WTC11 (cell line): Measurements from ENCODE around the gene STAM2. TPM values are rescaled to one million over a fixed set of nuclear protein-coding genes. Genes with fewer than 3 reads are reported as not detected.

Experiments
- ATAC-seq: fragments of 200-7000 bp; cut with Tn5 transposase; 2 replicates; pipeline ENCODE4 v1.10.0; 2021; ENCODE audit warnings: mild to moderate bottlenecking, moderate library complexity
- CTCF ChIA-PET: fragments of 300-600 bp; sonication (Branson Sonifier 250); formaldehyde crosslinking; loops from one replicate; lab custom pipeline; 2021; ENCODE audit warnings: antibody characterized with exemption; lab: Charles Lee
- POLR2A ChIA-PET: fragments of 350-600 bp; sonication (Branson Sonifier 250); formaldehyde crosslinking; loops from one replicate; lab custom pipeline; 2021; ENCODE audit warnings: antibody characterized with exemption; lab: Charles Lee
- DNase-seq: peaks from one replicate; pipeline ENCODE4 v3.0.0; 2021; ENCODE audit warnings: low spot score
- H3K27ac Mint-ChIP-seq: 2 replicates; pipeline ENCODE4 v1.8.0; 2021; ENCODE audit warnings: mixed read lengths
- H3K27me3 Mint-ChIP-seq: 2 replicates; pipeline ENCODE4 v1.8.0; 2021; ENCODE audit warnings: low read depth, mild to moderate bottlenecking, moderate library complexity, mixed read lengths
- H3K36me3 Mint-ChIP-seq: 2 replicates; pipeline ENCODE4 v1.8.0; 2021; ENCODE audit warnings: mixed read lengths
- H3K4me1 Mint-ChIP-seq: 2 replicates; pipeline ENCODE4 v1.8.0; 2022; ENCODE audit warnings: mixed read lengths
- H3K4me3 Mint-ChIP-seq: 2 replicates; pipeline ENCODE4 v1.8.0; 2021; ENCODE audit warnings: mild to moderate bottlenecking, moderate library complexity, mixed read lengths
- H3K9me3 Mint-ChIP-seq: 2 replicates; pipeline ENCODE4 v1.8.0; 2021; ENCODE audit warnings: mixed read lengths
- ATF1 ChIP-seq: sonication (generic); formaldehyde crosslinking; IDR thresholded peaks from 2 replicates; pipeline ENCODE4 v1.8.1; 2023; ENCODE audit warnings: mild to moderate bottlenecking, moderate library complexity, missing genetic modification reagents
- CREB1 ChIP-seq: sonication (generic); formaldehyde crosslinking; IDR thresholded peaks from 2 replicates; pipeline ENCODE4 v1.8.0; 2023; ENCODE audit warnings: mild to moderate bottlenecking, missing genetic modification reagents
- GRHL2 ChIP-seq: fragments of 250-450 bp; sonication (Bioruptor Pico); IDR thresholded peaks from 2 replicates; pipeline ENCODE4 v1.8.0; 2022; ENCODE audit warnings: mild to moderate bottlenecking, moderate library complexity; ENCODE audit not compliant: insufficient replicate concordance, severe bottlenecking
- GTF2I ChIP-seq: fragments of 250-450 bp; sonication (Bioruptor Pico); conservative IDR thresholded peaks from 2 replicates; pipeline ENCODE4 v1.4.0; 2021; ENCODE audit warnings: mild to moderate bottlenecking
- JUN ChIP-seq: sonication (generic); formaldehyde crosslinking; IDR thresholded peaks from 2 replicates; pipeline ENCODE4 v1.8.0; 2023; ENCODE audit warnings: mild to moderate bottlenecking, missing genetic modification reagents
- NR1H2 ChIP-seq: sonication (generic); formaldehyde crosslinking; IDR thresholded peaks from 2 replicates; pipeline ENCODE4 v1.9.0; 2021; ENCODE audit warnings: mild to moderate bottlenecking, moderate library complexity, missing genetic modification reagents
- SMAD3 ChIP-seq: sonication (generic); formaldehyde crosslinking; IDR thresholded peaks from 2 replicates; pipeline ENCODE4 v1.8.0; 2022; ENCODE audit warnings: missing genetic modification reagents, mild to moderate bottlenecking, borderline replicate concordance
- ZNF121 ChIP-seq: sonication (generic); formaldehyde crosslinking; IDR thresholded peaks from 2 replicates; pipeline ENCODE4 v1.8.0; 2023; ENCODE audit warnings: missing genetic modification reagents
- ZNF219 ChIP-seq: sonication (generic); formaldehyde crosslinking; IDR thresholded peaks from 2 replicates; pipeline ENCODE4 v1.8.0; 2023; ENCODE audit warnings: missing genetic modification reagents, mild to moderate bottlenecking, borderline replicate concordance
- ZNF396 ChIP-seq: fragments of 250-450 bp; sonication (Bioruptor Pico); IDR thresholded peaks from 2 replicates; pipeline ENCODE4 v1.8.0; 2021; ENCODE audit warnings: mild to moderate bottlenecking, moderate library complexity, borderline replicate concordance
- ZNF416 ChIP-seq: fragments of 250-450 bp; sonication (Bioruptor Pico); IDR thresholded peaks from 2 replicates; pipeline ENCODE4 v1.9.0; 2021; ENCODE audit warnings: mild to moderate bottlenecking, inconsistent platforms
- total RNA-seq: library from RNA; stranded (reverse); gene quantifications from 3 replicates; pipeline ENCODE4 v1.2.3, GENCODE V29; 2021
- TF ChIP-seq, protein P1 (sequence below): sonication (generic); formaldehyde crosslinking; IDR thresholded peaks from 2 replicates; pipeline ENCODE4 v1.8.0; 2022; ENCODE audit warnings: mild to moderate bottlenecking, missing genetic modification reagents
- TF ChIP-seq, protein P2 (sequence below): sonication (generic); formaldehyde crosslinking; conservative IDR thresholded peaks from 2 replicates; pipeline ENCODE4 v1.8.1; 2022; ENCODE audit warnings: mild to moderate bottlenecking, missing genetic modification reagents
- TF ChIP-seq, protein P3 (sequence below): sonication (generic); formaldehyde crosslinking; IDR thresholded peaks from 2 replicates; pipeline ENCODE4 v1.8.1; 2023; ENCODE audit warnings: mild to moderate bottlenecking, missing genetic modification reagents, moderate library complexity
- TF ChIP-seq, protein P4 (sequence below): sonication (generic); formaldehyde crosslinking; IDR thresholded peaks from 2 replicates; pipeline ENCODE4 v1.8.1; 2023; ENCODE audit warnings: mild to moderate bottlenecking, missing genetic modification reagents
- TF ChIP-seq, protein P5 (sequence below): fragments of 250-450 bp; sonication (Bioruptor Pico); conservative IDR thresholded peaks from 2 replicates; pipeline ENCODE4 v1.9.0; 2021; ENCODE audit warnings: mild to moderate bottlenecking
- TF ChIP-seq, protein P6 (sequence below): fragments of 250-450 bp; sonication (Bioruptor Pico); IDR thresholded peaks from 2 replicates; pipeline ENCODE4 v1.9.0; 2021; ENCODE audit warnings: mild to moderate bottlenecking
- TF ChIP-seq, protein P7 (sequence below): sonication (generic); formaldehyde crosslinking; IDR thresholded peaks from 2 replicates; pipeline ENCODE4 v1.8.0; 2022; ENCODE audit warnings: mild to moderate bottlenecking, missing genetic modification reagents
- TF ChIP-seq, protein P8 (sequence below): fragments of 250-450 bp; sonication (Bioruptor Pico); IDR thresholded peaks from 2 replicates; pipeline ENCODE4 v1.9.0; 2021; ENCODE audit warnings: mild to moderate bottlenecking, borderline replicate concordance
- TF ChIP-seq, protein P9 (sequence below): sonication (generic); formaldehyde crosslinking; IDR thresholded peaks from 2 replicates; pipeline ENCODE4 v1.8.0; 2023; ENCODE audit warnings: missing genetic modification reagents

STAM2 gene
- total RNA-seq, 1 experiment from 2014 or later = 9.0 TPM

DNA sequence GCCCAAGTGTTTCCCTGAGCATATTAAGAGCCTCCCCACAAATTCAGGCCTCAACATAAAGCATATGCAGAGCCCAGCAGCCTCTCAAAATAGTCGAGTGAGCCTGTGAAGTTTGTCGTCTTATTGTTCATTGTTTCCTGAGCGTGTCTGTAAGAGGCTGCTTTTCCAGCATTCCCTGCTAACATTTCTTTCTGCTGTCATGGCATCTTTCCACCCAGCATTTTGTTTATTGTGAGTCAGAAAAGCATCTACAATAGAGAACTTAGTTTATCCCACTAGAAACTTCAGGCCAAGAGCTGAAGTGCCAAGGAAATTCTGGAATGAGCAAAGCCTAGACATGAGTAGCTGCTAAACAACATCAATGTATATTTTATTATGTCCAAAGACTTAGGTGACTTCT is 46.3 kb upstream of the STAM2 start (continued):
- TF ChIP-seq, protein P1, sequence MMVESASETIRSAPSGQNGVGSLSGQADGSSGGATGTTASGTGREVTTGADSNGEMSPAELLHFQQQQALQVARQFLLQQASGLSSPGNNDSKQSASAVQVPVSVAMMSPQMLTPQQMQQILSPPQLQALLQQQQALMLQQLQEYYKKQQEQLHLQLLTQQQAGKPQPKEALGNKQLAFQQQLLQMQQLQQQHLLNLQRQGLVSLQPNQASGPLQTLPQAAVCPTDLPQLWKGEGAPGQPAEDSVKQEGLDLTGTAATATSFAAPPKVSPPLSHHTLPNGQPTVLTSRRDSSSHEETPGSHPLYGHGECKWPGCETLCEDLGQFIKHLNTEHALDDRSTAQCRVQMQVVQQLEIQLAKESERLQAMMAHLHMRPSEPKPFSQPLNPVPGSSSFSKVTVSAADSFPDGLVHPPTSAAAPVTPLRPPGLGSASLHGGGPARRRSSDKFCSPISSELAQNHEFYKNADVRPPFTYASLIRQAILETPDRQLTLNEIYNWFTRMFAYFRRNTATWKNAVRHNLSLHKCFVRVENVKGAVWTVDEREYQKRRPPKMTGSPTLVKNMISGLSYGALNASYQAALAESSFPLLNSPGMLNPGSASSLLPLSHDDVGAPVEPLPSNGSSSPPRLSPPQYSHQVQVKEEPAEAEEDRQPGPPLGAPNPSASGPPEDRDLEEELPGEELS (CRISPR knock-in tag) = no peak
- no peak for TF ChIP-seq NR1H2
- TF ChIP-seq, protein P2, sequence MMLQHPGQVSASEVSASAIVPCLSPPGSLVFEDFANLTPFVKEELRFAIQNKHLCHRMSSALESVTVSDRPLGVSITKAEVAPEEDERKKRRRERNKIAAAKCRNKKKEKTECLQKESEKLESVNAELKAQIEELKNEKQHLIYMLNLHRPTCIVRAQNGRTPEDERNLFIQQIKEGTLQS = no peak
- TF ChIP-seq SMAD3 = no peak
- TF ChIP-seq, protein P3, sequence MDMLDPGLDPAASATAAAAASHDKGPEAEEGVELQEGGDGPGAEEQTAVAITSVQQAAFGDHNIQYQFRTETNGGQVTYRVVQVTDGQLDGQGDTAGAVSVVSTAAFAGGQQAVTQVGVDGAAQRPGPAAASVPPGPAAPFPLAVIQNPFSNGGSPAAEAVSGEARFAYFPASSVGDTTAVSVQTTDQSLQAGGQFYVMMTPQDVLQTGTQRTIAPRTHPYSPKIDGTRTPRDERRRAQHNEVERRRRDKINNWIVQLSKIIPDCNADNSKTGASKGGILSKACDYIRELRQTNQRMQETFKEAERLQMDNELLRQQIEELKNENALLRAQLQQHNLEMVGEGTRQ = no peak
- TF ChIP-seq, protein P4, sequence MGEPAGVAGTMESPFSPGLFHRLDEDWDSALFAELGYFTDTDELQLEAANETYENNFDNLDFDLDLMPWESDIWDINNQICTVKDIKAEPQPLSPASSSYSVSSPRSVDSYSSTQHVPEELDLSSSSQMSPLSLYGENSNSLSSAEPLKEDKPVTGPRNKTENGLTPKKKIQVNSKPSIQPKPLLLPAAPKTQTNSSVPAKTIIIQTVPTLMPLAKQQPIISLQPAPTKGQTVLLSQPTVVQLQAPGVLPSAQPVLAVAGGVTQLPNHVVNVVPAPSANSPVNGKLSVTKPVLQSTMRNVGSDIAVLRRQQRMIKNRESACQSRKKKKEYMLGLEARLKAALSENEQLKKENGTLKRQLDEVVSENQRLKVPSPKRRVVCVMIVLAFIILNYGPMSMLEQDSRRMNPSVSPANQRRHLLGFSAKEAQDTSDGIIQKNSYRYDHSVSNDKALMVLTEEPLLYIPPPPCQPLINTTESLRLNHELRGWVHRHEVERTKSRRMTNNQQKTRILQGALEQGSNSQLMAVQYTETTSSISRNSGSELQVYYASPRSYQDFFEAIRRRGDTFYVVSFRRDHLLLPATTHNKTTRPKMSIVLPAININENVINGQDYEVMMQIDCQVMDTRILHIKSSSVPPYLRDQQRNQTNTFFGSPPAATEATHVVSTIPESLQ = no peak
- TF ChIP-seq CREB1 (CRISPR knock-in tag) = no peak
- no peak for TF ChIP-seq ZNF416 (CRISPR knock-in tag)
- no peak for TF ChIP-seq JUN
- no peak for TF ChIP-seq ZNF396 (CRISPR knock-in tag)
- TF ChIP-seq, protein P5, sequence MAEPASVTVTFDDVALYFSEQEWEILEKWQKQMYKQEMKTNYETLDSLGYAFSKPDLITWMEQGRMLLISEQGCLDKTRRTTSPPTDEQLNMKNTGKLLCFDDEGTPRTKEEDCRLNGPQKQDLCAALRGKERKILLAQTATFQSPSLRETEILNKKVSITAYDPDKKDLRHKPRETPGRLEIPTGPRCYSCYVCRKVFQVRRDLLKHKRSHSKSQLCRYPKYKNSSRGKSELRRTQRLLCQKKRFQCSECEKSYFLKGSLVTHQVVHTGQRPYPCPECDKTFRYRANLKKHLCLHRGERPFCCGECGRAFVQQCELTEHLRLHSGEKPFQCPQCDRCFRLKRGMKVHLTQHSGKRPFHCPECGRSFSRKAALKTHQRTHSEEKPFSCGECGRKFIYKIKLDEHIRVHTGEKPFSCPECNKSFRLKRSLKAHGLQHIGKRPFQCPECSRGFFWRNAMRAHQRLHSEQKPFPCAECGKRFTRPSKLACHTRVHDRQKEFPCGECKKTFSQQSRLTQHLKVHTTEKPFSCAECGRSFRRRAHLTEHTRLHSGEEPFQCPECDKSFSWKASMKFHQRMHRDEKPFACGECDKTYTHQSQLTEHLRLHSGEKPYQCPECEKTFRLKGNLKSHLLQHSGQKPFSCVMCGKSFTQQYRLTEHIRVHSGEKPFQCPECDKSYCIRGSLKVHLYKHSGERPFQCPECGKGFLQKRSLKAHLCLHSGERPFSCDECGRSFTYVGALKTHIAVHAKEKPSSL (CRISPR knock-in tag) = no peak

DNA sequence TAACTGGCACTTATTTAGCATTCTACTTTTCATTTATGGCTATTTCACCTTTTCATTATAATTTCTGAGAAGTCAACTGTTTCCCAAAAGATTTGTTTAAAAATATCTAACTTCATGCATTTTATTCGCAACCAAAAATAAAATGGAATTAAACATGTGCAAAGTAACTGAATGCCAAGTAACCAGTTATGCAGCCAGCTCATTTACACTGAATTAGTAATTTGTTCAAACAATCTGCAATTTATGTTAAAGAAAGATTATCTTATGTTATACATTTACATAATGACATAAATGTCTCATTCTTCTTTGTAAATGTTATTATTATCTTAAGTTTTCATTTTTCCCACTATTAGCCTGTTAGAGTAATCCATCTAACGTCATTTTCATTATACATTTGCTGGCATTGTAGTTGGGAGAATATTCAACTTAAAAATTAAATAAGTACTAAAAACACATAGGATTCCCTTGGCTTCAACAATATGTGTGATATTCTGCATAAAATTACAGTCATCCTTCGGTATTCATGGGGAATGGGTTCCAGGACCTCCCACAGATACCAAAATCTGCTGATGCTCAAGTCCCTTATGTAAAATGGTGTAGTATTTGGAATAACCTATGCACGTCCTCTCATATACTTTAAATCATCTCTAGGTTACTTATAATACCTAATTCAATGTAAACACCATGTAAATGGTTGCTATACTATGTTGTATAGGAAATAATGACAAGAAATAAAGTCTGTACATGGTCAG is 43.7 kb upstream of the STAM2 start:
- H3K27ac Mint-ChIP-seq = no peak overlapping the region
- ChIA-PET POLR2A (no interaction called here), CTCF (no interaction called here)
- H3K4me3 Mint-ChIP-seq = no peak overlapping the region
- H3K4me1 Mint-ChIP-seq = no peaks in the 10 kb centered on the region
- no peaks in the 10 kb centered on the region for H3K9me3 Mint-ChIP-seq
- ATAC-seq (no peak), DNase-seq (no peak)
- no peaks in the 10 kb centered on the region for H3K27me3 Mint-ChIP-seq
- H3K36me3 Mint-ChIP-seq = no peaks in the 10 kb centered on the region
- no peak for TF ChIP-seq ZNF219 (CRISPR knock-in tag)
- TF ChIP-seq GRHL2 (CRISPR knock-in tag) = no peak
- TF ChIP-seq, protein P6, sequence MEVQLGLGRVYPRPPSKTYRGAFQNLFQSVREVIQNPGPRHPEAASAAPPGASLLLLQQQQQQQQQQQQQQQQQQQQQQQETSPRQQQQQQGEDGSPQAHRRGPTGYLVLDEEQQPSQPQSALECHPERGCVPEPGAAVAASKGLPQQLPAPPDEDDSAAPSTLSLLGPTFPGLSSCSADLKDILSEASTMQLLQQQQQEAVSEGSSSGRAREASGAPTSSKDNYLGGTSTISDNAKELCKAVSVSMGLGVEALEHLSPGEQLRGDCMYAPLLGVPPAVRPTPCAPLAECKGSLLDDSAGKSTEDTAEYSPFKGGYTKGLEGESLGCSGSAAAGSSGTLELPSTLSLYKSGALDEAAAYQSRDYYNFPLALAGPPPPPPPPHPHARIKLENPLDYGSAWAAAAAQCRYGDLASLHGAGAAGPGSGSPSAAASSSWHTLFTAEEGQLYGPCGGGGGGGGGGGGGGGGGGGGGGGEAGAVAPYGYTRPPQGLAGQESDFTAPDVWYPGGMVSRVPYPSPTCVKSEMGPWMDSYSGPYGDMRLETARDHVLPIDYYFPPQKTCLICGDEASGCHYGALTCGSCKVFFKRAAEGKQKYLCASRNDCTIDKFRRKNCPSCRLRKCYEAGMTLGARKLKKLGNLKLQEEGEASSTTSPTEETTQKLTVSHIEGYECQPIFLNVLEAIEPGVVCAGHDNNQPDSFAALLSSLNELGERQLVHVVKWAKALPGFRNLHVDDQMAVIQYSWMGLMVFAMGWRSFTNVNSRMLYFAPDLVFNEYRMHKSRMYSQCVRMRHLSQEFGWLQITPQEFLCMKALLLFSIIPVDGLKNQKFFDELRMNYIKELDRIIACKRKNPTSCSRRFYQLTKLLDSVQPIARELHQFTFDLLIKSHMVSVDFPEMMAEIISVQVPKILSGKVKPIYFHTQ = no peak
- TF ChIP-seq, protein P7, sequence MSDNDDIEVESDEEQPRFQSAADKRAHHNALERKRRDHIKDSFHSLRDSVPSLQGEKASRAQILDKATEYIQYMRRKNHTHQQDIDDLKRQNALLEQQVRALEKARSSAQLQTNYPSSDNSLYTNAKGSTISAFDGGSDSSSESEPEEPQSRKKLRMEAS = no peak
- TF ChIP-seq ZNF121 (CRISPR knock-in tag) = no peak
- no peak for TF ChIP-seq ATF1 (CRISPR knock-in tag)
- TF ChIP-seq, protein P8, sequence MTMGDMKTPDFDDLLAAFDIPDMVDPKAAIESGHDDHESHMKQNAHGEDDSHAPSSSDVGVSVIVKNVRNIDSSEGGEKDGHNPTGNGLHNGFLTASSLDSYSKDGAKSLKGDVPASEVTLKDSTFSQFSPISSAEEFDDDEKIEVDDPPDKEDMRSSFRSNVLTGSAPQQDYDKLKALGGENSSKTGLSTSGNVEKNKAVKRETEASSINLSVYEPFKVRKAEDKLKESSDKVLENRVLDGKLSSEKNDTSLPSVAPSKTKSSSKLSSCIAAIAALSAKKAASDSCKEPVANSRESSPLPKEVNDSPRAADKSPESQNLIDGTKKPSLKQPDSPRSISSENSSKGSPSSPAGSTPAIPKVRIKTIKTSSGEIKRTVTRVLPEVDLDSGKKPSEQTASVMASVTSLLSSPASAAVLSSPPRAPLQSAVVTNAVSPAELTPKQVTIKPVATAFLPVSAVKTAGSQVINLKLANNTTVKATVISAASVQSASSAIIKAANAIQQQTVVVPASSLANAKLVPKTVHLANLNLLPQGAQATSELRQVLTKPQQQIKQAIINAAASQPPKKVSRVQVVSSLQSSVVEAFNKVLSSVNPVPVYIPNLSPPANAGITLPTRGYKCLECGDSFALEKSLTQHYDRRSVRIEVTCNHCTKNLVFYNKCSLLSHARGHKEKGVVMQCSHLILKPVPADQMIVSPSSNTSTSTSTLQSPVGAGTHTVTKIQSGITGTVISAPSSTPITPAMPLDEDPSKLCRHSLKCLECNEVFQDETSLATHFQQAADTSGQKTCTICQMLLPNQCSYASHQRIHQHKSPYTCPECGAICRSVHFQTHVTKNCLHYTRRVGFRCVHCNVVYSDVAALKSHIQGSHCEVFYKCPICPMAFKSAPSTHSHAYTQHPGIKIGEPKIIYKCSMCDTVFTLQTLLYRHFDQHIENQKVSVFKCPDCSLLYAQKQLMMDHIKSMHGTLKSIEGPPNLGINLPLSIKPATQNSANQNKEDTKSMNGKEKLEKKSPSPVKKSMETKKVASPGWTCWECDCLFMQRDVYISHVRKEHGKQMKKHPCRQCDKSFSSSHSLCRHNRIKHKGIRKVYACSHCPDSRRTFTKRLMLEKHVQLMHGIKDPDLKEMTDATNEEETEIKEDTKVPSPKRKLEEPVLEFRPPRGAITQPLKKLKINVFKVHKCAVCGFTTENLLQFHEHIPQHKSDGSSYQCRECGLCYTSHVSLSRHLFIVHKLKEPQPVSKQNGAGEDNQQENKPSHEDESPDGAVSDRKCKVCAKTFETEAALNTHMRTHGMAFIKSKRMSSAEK (CRISPR knock-in tag) = no peak
- no peak for TF ChIP-seq GTF2I (CRISPR knock-in tag)
- TF ChIP-seq, protein P9, sequence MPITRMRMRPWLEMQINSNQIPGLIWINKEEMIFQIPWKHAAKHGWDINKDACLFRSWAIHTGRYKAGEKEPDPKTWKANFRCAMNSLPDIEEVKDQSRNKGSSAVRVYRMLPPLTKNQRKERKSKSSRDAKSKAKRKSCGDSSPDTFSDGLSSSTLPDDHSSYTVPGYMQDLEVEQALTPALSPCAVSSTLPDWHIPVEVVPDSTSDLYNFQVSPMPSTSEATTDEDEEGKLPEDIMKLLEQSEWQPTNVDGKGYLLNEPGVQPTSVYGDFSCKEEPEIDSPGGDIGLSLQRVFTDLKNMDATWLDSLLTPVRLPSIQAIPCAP (CRISPR knock-in tag) = no peak
